Measurements from ENCODE around the gene TRERF1. TPM values are rescaled to one million over a fixed set of nuclear protein-coding genes. Genes with fewer than 3 reads are reported as not detected.

The TRERF1 gene
- polyA plus RNA-seq, 3 donors = 0.58 to 10.0 (median 2.0) TPM

DNA sequence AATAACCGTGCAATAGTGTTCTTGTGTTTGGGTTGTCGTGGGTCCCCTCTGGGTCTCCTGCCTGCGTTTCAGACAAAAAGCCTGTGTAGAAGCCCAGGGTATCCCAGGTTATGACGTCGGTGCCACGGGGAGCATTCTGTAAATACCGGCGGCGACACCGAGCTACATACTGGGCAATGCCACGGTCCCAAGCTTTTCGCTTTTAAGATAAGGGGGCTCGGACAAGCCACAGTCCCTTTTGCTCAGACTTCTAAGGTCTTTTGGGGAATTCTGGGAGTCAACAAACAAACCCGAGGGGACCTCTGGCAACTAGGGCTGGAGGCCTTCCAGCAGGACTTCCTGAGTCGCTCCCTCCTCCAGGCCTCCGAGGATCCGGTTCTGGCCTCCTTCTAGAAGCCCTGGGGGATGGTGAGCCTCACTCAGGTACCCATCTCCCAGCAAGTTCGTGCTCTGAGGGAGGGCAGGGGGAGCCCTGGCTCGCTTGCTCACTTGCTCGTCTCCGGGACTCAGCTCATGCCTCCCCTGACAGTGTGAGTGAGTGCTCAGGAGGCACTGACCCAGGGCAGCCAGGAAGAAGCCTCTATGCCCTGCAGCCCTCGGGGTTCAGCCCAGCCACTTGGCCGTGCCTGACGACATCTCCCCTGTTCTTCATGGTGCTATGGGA lies 171.6 kb downstream of the TRERF1 start:
- no peaks in the 10 kb centered on the region for H3K27me3 Mint-ChIP-seq (ENCODE audit: low read depth in 3 of 3)
- peaks cover 2 to 6% (median 4%) of the 10 kb centered on the region in 7 donors for H3K9me3 Mint-ChIP-seq
- H3K36me3 Mint-ChIP-seq = peaks cover 13 to 49% of the 10 kb centered on the region in 2 donors
- TF ChIP-seq, protein P1, sequence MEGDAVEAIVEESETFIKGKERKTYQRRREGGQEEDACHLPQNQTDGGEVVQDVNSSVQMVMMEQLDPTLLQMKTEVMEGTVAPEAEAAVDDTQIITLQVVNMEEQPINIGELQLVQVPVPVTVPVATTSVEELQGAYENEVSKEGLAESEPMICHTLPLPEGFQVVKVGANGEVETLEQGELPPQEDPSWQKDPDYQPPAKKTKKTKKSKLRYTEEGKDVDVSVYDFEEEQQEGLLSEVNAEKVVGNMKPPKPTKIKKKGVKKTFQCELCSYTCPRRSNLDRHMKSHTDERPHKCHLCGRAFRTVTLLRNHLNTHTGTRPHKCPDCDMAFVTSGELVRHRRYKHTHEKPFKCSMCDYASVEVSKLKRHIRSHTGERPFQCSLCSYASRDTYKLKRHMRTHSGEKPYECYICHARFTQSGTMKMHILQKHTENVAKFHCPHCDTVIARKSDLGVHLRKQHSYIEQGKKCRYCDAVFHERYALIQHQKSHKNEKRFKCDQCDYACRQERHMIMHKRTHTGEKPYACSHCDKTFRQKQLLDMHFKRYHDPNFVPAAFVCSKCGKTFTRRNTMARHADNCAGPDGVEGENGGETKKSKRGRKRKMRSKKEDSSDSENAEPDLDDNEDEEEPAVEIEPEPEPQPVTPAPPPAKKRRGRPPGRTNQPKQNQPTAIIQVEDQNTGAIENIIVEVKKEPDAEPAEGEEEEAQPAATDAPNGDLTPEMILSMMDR (IDR thresholded peaks at IDR 0.05) = no peak
- H3K36me3 ChIP-seq (replicated peaks in 1 of 2; ENCODE audit: control insufficient read depth in 1 of 2, insufficient read depth in 2 of 2, low read length in 2 of 2) = peaks cover 7 to 28% of the 10 kb centered on the region in 2 donors
- H3K9ac ChIP-seq (ENCODE audit: insufficient read depth, low read length, poor library complexity, severe bottlenecking) = no peak overlapping the region
- H4K20me1 ChIP-seq (ENCODE audit: insufficient read depth, low read length) = peaks cover 33% of the 10 kb centered on the region
- peak overlapping the region in 1 of 2 donors; percentile 35 for H3K27ac ChIP-seq (ENCODE audit: low read depth in 1 of 2, low read length in 2 of 2)
- no peak overlapping the region for H3K4me2 ChIP-seq (replicated peaks; ENCODE audit: extremely low read depth, low read length, poor library complexity, severe bottlenecking)
- H3K79me2 ChIP-seq (ENCODE audit: insufficient read depth, low read length) = peaks cover 44% of the 10 kb centered on the region
- H3K4me3 Mint-ChIP-seq = no peak overlapping the region
- no peak for DNase-seq
- no peaks in the 10 kb centered on the region for H3K9me3 ChIP-seq (replicated peaks in 1 of 2; ENCODE audit: control insufficient read depth in 1 of 2, insufficient read depth in 1 of 2, low read length in 2 of 2)
- peak overlapping the region in 1 of 7 donors; percentile 74 for H3K27ac Mint-ChIP-seq
- no peak overlapping the region for H2AFZ ChIP-seq (ENCODE audit: insufficient read depth, low read depth, low read length, poor library complexity, severe bottlenecking)
- 92% methylated on average over 21 of the region's 24 CpGs for WGBS (ENCODE audit: insufficient coverage)
- peaks cover 44% of the 10 kb centered on the region for H3K4me1 Mint-ChIP-seq
- intact Hi-C loops (cut with micrococcal nuclease) = no loop called here
- H3K4me1 ChIP-seq (ENCODE audit: control insufficient read depth in 1 of 2, insufficient read depth in 2 of 2, low read length in 2 of 2) = peaks cover 25 to 27% of the 10 kb centered on the region in 2 donors
- H3K4me3 ChIP-seq (replicated peaks in 1 of 3; ENCODE audit: low read depth in 2 of 3, low read length in 3 of 3) = no peak overlapping the region
- H3K27me3 ChIP-seq (ENCODE audit: control insufficient read depth in 2 of 2, insufficient read depth in 2 of 2, low read length in 2 of 2) = no peaks in the 10 kb centered on the region

DNA sequence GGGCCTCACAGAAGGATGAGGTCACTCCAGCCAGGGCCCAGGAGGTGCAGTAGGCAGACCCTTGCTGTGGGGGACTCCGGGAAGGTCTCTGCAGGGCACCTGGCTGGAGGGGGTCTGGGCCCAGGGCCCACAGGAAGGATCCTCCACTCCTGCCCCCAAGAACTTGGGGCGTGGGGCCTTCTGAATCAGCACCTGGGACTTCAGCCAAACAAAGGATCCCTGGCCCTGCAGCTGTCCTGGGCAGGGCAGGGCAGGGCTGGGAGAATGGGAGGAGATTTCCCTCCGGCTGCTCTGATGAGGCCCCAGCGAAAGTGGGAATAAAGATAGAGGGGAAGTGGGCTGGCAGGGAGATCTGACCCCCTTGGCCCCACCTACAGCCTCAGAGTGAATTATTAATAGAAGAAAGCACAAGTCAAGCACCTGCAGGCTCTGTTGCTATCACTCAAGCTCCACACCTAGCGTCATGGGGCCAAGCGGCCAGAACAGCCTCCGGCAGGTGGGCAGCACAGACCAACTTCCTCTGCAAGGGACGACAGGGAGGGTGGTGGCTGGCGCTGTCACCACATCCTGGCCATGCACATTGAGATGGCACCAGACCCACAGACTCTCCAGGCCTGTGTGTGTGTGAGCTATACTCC lies 172.5 kb downstream of the TRERF1 start:
- no peak for DNase-seq
- Mint-ChIP-seq H3K4me3 (no peak overlapping the region), H3K27me3 (ENCODE audit: low read depth in 3 of 3) (no peaks in the 10 kb centered on the region), H3K27ac (peak overlapping the region in 2 of 7 donors; percentile 40 to 72), H3K36me3 (peaks cover 13 to 45% of the 10 kb centered on the region in 2 donors), H3K4me1 (peaks cover 44% of the 10 kb centered on the region), H3K9me3 (peaks cover 2 to 6% (median 4%) of the 10 kb centered on the region in 7 donors)
- no peak overlapping the region for H2AFZ ChIP-seq (ENCODE audit: insufficient read depth, low read depth, low read length, poor library complexity, severe bottlenecking)
- TF ChIP-seq, protein P1 (IDR thresholded peaks at IDR 0.05) = no peak
- peaks cover 25 to 27% of the 10 kb centered on the region in 2 donors for H3K4me1 ChIP-seq (ENCODE audit: control insufficient read depth in 1 of 2, insufficient read depth in 2 of 2, low read length in 2 of 2)
- H4K20me1 ChIP-seq (ENCODE audit: insufficient read depth, low read length) = peaks cover 27% of the 10 kb centered on the region
- H3K9ac ChIP-seq (ENCODE audit: insufficient read depth, low read length, poor library complexity, severe bottlenecking) = no peak overlapping the region
- H3K79me2 ChIP-seq (ENCODE audit: insufficient read depth, low read length) = peaks cover 40% of the 10 kb centered on the region
- H3K27me3 ChIP-seq (ENCODE audit: control insufficient read depth in 2 of 2, insufficient read depth in 2 of 2, low read length in 2 of 2) = no peaks in the 10 kb centered on the region
- intact Hi-C loops (cut with micrococcal nuclease) = no loop called here
- H3K4me3 ChIP-seq (replicated peaks in 1 of 3; ENCODE audit: low read depth in 2 of 3, low read length in 3 of 3) = no peak overlapping the region
- peak overlapping the region in 1 of 2 donors; percentile 23 for H3K27ac ChIP-seq (ENCODE audit: low read depth in 1 of 2, low read length in 2 of 2)
- no peak overlapping the region for H3K4me2 ChIP-seq (replicated peaks; ENCODE audit: extremely low read depth, low read length, poor library complexity, severe bottlenecking)
- no peaks in the 10 kb centered on the region for H3K9me3 ChIP-seq (replicated peaks in 1 of 2; ENCODE audit: control insufficient read depth in 1 of 2, insufficient read depth in 1 of 2, low read length in 2 of 2)
- 21% methylated on average over 6 of the region's 9 CpGs for WGBS (ENCODE audit: insufficient coverage)
- H3K36me3 ChIP-seq (replicated peaks in 1 of 2; ENCODE audit: control insufficient read depth in 1 of 2, insufficient read depth in 2 of 2, low read length in 2 of 2) = peaks cover 9 to 22% of the 10 kb centered on the region in 2 donors
